CD14-positive monocyte (primary cell): ENCODE results near the gene SH3PXD2A. TPM values are rescaled to one million over a fixed set of nuclear protein-coding genes. Genes with fewer than 3 reads are reported as not detected.

ENCODE experiments used
- DNase-seq, 3 donors: peaks; one replicate each; pipeline ENCODE4 v3.0.0-alpha.2; 2011 to 2022
- H2AFZ ChIP-seq: 2 replicates; pipeline ENCODE4 v1.6.0; 2012; ENCODE audit warnings: mild to moderate bottlenecking, low read depth, low read length, inconsistent platforms; ENCODE audit not compliant: insufficient read depth, poor library complexity, severe bottlenecking
- H3K27ac ChIP-seq, 2 donors: 1 replicate in 1 of 2; 2 replicates in 1 of 2; pipeline ENCODE4 v1.5.1; 2012 to 2013; ENCODE audit warnings: low read length in 2 of 2, control low read depth in 1 of 2, inconsistent platforms in 1 of 2, low read depth in 1 of 2, mild to moderate bottlenecking in 1 of 2
- H3K27me3 ChIP-seq, 2 donors: one replicate each; pipeline versions ENCODE4 v1.6.0 to v1.6.1; 2011 to 2013; ENCODE audit warnings: low read length in 2 of 2; ENCODE audit not compliant: control insufficient read depth in 2 of 2, insufficient read depth in 2 of 2
- H3K36me3 ChIP-seq, 2 donors: replicated peaks in 1 of 2; 1 replicate in 1 of 2; 2 replicates in 1 of 2; pipeline versions ENCODE4 v1.5.1 to v1.6.1; 2012 to 2013; ENCODE audit warnings: low read length in 2 of 2, control low read depth in 1 of 2, inconsistent platforms in 1 of 2, mild to moderate bottlenecking in 1 of 2; ENCODE audit not compliant: insufficient read depth in 2 of 2, control insufficient read depth in 1 of 2
- H3K4me1 ChIP-seq, 2 donors: 1 replicate in 1 of 2; 2 replicates in 1 of 2; pipeline versions ENCODE4 v1.5.1 to v1.6.1; 2012 to 2013; ENCODE audit warnings: low read length in 2 of 2, control low read depth in 1 of 2, inconsistent platforms in 1 of 2, mild to moderate bottlenecking in 1 of 2, moderate library complexity in 1 of 2; ENCODE audit not compliant: insufficient read depth in 2 of 2, control insufficient read depth in 1 of 2
- H3K4me2 ChIP-seq: replicated peaks from 2 replicates; pipeline ENCODE3; 2012; ENCODE audit warnings: low read length, moderate library complexity, mild to moderate bottlenecking; ENCODE audit not compliant: poor library complexity, severe bottlenecking; ENCODE audit errors: extremely low read depth
- H3K4me3 ChIP-seq, 3 experiments: fragments of 200-600 bp in 1 of 3; sonication (generic) in 1 of 3; replicated peaks in 1 of 3; 1 replicate in 2 of 3; 2 replicates in 1 of 3; pipeline ENCODE4 v1.5.1; 2011 to 2013; ENCODE audit warnings: low read length in 3 of 3, mild to moderate bottlenecking in 3 of 3, control low read depth in 2 of 3, low read depth in 2 of 3, inconsistent platforms in 1 of 3, moderate library complexity in 1 of 3
- H3K79me2 ChIP-seq: 2 replicates; pipeline ENCODE4 v1.6.0; 2012; ENCODE audit warnings: mild to moderate bottlenecking, control low read depth, inconsistent platforms, low read length, moderate library complexity; ENCODE audit not compliant: insufficient read depth
- H3K9ac ChIP-seq: 2 replicates; pipeline ENCODE4 v1.6.0; 2017; ENCODE audit warnings: low read length, mild to moderate bottlenecking; ENCODE audit not compliant: insufficient read depth, poor library complexity, severe bottlenecking
- H3K9me3 ChIP-seq, 2 donors: replicated peaks in 1 of 2; 1 replicate in 1 of 2; 2 replicates in 1 of 2; pipeline versions ENCODE4 v1.5.1 to v1.6.1; 2012 to 2013; ENCODE audit warnings: low read length in 2 of 2, control low read depth in 1 of 2; ENCODE audit not compliant: control insufficient read depth in 1 of 2, insufficient read depth in 1 of 2
- H4K20me1 ChIP-seq: 2 replicates; pipeline ENCODE4 v1.6.0; 2012; ENCODE audit warnings: mild to moderate bottlenecking, low read length, control low read depth, moderate library complexity; ENCODE audit not compliant: insufficient read depth
- H3K27ac Mint-ChIP-seq, 7 donors: one replicate each; pipeline ENCODE4 v1.8.0; 2020; ENCODE audit warnings: mild to moderate bottlenecking in 7 of 7, mixed read lengths in 7 of 7, moderate library complexity in 6 of 7, inconsistent platforms in 2 of 7
- H3K27me3 Mint-ChIP-seq, 3 donors: one replicate each; pipeline ENCODE4 v1.8.0; 2021 to 2022; ENCODE audit warnings: low read depth in 3 of 3, mild to moderate bottlenecking in 3 of 3, mixed read lengths in 3 of 3, moderate library complexity in 3 of 3, inconsistent platforms in 1 of 3
- H3K36me3 Mint-ChIP-seq, 2 donors: one replicate each; pipeline ENCODE4 v1.8.0; 2020; ENCODE audit warnings: mixed read lengths in 2 of 2, inconsistent platforms in 1 of 2, mild to moderate bottlenecking in 1 of 2
- H3K4me1 Mint-ChIP-seq: one replicate; pipeline ENCODE4 v1.8.0; 2020; ENCODE audit warnings: mild to moderate bottlenecking, mixed read lengths
- H3K4me3 Mint-ChIP-seq, 2 donors: one replicate each; pipeline ENCODE4 v1.8.0; 2020; ENCODE audit warnings: mild to moderate bottlenecking in 2 of 2, mixed read lengths in 2 of 2, moderate library complexity in 1 of 2
- H3K9me3 Mint-ChIP-seq, 7 donors: one replicate each; pipeline ENCODE4 v1.8.0; 2020 to 2022; ENCODE audit warnings: mixed read lengths in 7 of 7, mild to moderate bottlenecking in 6 of 7, moderate library complexity in 6 of 7, inconsistent platforms in 2 of 7
- CTCF ChIP-seq: fragments of 200-600 bp; IDR thresholded peaks from one replicate; pipeline ENCODE4 v1.8.0; 2022; ENCODE audit warnings: antibody characterized with exemption, mild to moderate bottlenecking
- WGBS: methylation state at CpG from one replicate; pipeline ENCODE4 v1.1.5; 2013; ENCODE audit warnings: missing lambda C conversion rate; ENCODE audit not compliant: insufficient coverage; 5-methylcytosine and 5-hydroxymethylcytosine counted together
- intact Hi-C, 2 donors: fragments of 100-400 bp; cut with micrococcal nuclease; formaldehyde crosslinking; loops; one replicate each; pipeline versions ENCODE4 v1.15.0 to v1.15.1; 2023
- polyA plus RNA-seq, 3 donors: library from polyadenylated mRNA; depleted of rRNA in 1 of 3; unstranded in 2 of 3; stranded (reverse) in 1 of 3; fragments of 300-500 nt in 2 of 3; fragments of >200 nt in 1 of 3; fragmentation: Illumina TruSeq in 2 of 3; gene quantifications; 1 replicate in 2 of 3; 2 replicates in 1 of 3; pipeline ENCODE4 v1.2.3, GENCODE V29; 2012 to 2021

Gene SH3PXD2A
- polyA plus RNA-seq, 3 donors: 0.01 to 0.76 (median 0.05) TPM

DNA sequence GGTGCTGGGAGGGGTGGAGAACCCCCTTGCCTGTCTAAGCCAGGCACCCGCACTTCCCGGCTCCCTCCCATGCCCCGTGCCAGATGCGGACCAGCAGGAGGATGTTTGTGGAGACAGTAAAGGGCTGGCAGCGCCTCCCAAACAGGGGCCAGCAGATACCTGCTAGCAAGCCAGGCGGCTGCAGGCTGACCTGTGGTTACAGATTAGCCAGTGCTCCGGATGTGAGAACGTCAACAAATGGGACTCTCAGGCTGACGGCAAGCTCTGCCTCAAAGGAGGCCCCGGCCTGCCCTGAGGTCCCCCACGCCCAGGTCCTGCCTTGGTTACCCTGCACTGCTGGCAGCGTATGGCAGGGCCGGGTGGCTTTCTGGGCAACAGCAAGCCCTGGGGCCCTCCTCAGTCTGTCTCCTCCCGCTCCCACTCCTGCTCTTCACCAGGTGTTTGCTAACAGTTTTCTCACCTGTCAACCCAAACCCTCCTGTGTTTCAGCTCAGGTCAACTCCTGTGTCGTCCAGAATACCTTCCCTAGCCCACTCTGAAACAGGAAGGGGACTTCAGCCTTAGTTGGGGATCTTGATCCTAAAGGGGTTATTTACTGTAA, 276.5 kb downstream of the SH3PXD2A start:
- Mint-ChIP-seq H3K27me3 (peaks cover 2 to 10% (median 8%) of the 10 kb centered on the region in 3 donors), H3K4me3 (no peak overlapping the region), H3K27ac (no peak overlapping the region), H3K36me3 (no peaks in the 10 kb centered on the region), H3K9me3 (no peaks in the 10 kb centered on the region), H3K4me1 (peaks cover 3% of the 10 kb centered on the region)
- peaks cover 0 to 8% of the 10 kb centered on the region in 2 donors for H3K27me3 ChIP-seq
- 67% methylated on average over 14 of the region's 15 CpGs for WGBS
- H3K79me2 ChIP-seq: no peaks in the 10 kb centered on the region
- H3K9ac ChIP-seq: no peak overlapping the region
- no peak for TF ChIP-seq CTCF
- H3K4me2 ChIP-seq: no peak overlapping the region
- no peaks in the 10 kb centered on the region for H3K9me3 ChIP-seq
- no peak overlapping the region for H2AFZ ChIP-seq
- no peaks in the 10 kb centered on the region for H4K20me1 ChIP-seq
- no peak overlapping the region for H3K27ac ChIP-seq
- no peaks in the 10 kb centered on the region for H3K36me3 ChIP-seq
- H3K4me3 ChIP-seq: no peak overlapping the region
- peaks cover 2 to 5% of the 10 kb centered on the region in 2 donors for H3K4me1 ChIP-seq
- intact Hi-C loops: no loop called here
- DNase-seq: no peak

GRCh38 chr10:103576862-103577261, 278.5 kb downstream of the SH3PXD2A start:
- no peak overlapping the region for H3K4me2 ChIP-seq
- intact Hi-C loops: no loop called here
- H3K27ac ChIP-seq: no peak overlapping the region
- no peaks in the 10 kb centered on the region for H3K4me1 Mint-ChIP-seq
- H3K4me3 ChIP-seq: no peak overlapping the region
- no peaks in the 10 kb centered on the region for H3K36me3 Mint-ChIP-seq
- H3K27me3 ChIP-seq: peaks cover 0 to 3% of the 10 kb centered on the region in 2 donors
- no peak overlapping the region for H3K27ac Mint-ChIP-seq
- no peak for TF ChIP-seq CTCF
- no peak overlapping the region for H3K9ac ChIP-seq
- no peak overlapping the region for H3K4me3 Mint-ChIP-seq
- H3K79me2 ChIP-seq: no peaks in the 10 kb centered on the region
- H3K36me3 ChIP-seq: no peaks in the 10 kb centered on the region
- no peaks in the 10 kb centered on the region for H3K9me3 ChIP-seq
- WGBS: no CpG with 5 or more reads among the region's 2 CpGs
- no peak for DNase-seq
- no peak overlapping the region for H2AFZ ChIP-seq
- H3K9me3 Mint-ChIP-seq: no peaks in the 10 kb centered on the region
- no peaks in the 10 kb centered on the region for H4K20me1 ChIP-seq
- peaks cover 2 to 9% (median 4%) of the 10 kb centered on the region in 3 donors for H3K27me3 Mint-ChIP-seq
- H3K4me1 ChIP-seq: no peaks in the 10 kb centered on the region
